WI38 (cell line): Measurements from ENCODE around the gene HECW1.

Source experiments
- H3K4me3 ChIP-seq: 2 replicates; pipeline ENCODE4 v1.5.1; 2011; ENCODE audit warnings: low read depth, mild to moderate bottlenecking, control low read depth, low read length
- TF ChIP-seq, protein P1 (sequence below): IDR thresholded peaks from 2 replicates; pipeline ENCODE4 v1.5.1; 2012; ENCODE audit warnings: low read depth, mild to moderate bottlenecking, control low read depth, low read length

The HECW1 gene

DNA sequence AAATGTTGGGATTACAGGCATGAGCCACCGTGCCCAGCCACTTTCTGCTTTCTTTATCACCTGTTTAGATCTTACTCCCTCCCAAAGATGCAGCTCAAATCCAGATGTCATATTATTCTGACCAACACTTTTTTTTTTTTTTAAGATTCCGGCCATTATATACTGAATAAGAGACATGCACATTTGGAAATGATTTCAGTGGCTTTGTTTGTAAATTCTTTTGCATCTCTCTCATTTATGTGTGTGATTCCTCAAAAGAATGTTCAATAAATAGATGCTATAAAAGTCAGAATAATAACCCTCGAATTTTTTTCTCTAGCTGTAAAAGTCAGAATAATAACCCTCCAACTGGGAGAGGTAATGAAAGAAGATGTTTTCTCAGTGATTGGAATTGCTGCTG lies 25.4 kb downstream of the HECW1 start:
- TF ChIP-seq, protein P1, sequence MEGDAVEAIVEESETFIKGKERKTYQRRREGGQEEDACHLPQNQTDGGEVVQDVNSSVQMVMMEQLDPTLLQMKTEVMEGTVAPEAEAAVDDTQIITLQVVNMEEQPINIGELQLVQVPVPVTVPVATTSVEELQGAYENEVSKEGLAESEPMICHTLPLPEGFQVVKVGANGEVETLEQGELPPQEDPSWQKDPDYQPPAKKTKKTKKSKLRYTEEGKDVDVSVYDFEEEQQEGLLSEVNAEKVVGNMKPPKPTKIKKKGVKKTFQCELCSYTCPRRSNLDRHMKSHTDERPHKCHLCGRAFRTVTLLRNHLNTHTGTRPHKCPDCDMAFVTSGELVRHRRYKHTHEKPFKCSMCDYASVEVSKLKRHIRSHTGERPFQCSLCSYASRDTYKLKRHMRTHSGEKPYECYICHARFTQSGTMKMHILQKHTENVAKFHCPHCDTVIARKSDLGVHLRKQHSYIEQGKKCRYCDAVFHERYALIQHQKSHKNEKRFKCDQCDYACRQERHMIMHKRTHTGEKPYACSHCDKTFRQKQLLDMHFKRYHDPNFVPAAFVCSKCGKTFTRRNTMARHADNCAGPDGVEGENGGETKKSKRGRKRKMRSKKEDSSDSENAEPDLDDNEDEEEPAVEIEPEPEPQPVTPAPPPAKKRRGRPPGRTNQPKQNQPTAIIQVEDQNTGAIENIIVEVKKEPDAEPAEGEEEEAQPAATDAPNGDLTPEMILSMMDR, result no peak
- no peak overlapping the region for H3K4me3 ChIP-seq

DNA sequence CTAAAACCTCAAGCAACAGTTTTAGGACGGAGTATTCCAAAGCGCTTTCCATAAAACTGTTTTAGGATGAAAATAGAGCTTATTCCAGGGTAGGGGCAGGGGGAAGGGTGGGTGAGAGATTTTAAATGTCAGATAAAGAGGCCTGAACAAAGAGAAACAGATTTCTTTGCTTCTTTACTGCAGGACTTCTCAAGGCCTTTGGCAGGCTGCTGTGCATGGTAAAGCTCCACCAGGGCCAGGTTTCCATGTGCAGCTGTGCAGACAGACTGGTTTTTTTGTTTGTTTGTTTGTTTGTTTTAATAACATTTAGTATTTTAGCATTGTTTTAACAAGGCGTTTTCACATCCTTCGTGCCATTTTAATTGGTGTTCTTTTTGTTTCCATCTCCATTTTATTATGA lies 26.3 kb downstream of the HECW1 start:
- TF ChIP-seq, protein P1, result no peak
- H3K4me3 ChIP-seq, result no peak overlapping the region

DNA sequence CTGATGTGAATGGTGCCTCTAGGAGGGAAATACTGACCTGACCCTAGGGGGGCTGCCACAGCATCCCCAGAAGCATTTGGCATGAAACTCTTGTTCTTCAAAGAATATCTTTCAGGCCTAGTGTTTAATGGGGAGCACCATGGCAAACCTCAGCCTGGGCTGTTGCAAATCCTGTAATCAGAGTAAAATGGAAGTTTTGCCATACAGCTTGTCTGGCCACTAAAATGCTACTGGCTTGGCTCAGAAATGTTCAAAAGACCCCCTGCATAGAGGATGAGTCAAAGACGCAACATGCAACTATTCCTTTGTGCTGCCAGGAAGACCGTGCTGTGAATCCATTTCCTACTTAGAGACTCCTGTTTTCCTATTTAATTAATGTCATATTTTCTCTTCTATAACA lies 26.7 kb downstream of the HECW1 start:
- H3K4me3 ChIP-seq, result no peak overlapping the region
- TF ChIP-seq, protein P1, result no peak

DNA sequence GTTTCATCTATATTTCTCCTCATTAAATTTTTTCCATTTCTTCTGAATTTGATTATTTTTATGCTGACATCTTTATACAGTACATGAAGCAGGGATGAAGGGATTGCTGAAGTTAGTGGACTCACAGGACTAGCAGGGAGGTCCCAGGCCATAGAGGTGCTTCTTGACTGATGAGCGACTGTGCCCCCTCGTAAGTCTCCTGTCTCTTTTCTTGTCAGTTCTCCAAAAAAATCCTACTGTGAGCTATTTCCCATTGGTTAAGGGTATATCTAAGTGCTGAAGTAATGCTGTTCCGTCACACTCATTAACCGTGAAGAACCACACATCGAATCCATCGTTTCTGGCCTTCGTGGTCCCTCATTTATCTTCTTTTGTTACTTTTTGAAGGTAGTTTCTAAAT lies 27.7 kb downstream of the HECW1 start:
- H3K4me3 ChIP-seq, result no peak overlapping the region
- TF ChIP-seq, protein P1, result no peak

DNA sequence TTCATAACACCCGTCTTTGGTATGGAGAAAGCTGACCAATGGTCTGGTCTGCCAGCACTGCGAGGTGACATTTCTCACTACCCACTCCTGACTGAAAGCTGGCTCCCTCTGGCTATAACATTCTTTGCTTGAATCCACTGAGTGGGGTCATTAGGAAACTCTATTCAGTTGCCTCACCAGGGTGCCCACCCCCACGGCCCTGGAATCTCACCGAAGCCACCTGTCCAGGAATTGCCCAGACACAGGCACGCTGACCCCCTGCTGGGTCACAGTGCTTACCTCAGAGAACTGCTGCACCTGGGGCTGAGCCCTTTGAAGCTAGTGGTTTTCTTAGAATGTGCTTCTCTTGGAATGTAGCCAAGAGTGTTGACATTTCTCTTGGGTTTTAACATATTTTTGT lies 28.6 kb downstream of the HECW1 start:
- TF ChIP-seq, protein P1, result no peak
- no peak overlapping the region for H3K4me3 ChIP-seq

DNA sequence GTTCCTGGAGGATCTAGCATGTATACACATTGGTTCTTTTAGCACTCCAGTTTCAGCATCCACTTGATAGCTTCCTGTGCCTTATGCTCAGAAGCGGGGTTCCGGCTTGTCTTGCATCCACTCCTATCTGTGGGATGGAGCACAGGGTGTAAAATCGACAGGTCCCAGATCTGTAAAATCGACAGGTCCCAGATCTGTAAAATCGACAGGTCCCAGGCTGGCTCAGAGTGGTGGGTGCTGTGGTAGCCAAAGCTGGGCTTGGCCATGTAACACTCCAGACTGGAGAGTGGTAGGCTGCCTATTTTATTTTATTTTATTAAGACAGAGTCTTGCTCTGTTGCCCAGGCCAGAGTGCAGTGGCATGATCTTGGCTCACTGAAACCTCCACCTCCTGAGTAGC lies 30.3 kb downstream of the HECW1 start:
- TF ChIP-seq, protein P1, result no peak
- H3K4me3 ChIP-seq, result no peak overlapping the region

DNA sequence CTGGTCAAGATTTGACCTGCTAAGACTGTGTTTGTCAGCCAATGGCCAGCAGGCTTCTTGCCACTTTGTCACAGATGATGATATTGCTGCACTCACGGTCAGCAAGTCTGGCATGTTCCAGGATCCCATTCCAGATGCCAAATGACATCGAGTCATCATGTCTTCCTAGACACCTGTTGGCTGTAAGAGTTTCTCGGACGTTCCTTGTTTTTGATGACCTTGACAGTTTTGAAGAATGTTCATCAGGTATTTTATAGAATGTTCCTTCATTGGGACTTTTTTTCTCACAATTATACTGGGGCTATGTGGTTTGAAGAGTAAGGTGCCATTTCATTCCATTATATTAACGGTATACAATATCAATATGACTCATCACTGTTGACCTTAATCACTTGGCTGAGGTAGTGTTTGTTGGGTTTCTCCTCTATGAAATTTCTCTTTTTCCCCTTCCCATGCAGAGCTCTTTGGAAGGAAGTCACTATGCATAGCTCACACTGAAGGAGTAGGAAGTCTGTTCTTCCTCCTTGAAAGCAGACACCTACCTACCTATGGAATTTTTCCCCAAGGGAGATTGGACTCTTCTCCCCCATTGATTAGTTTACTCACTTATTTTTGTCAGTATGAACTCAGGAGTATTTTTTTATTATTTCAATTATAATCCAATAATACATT lies 31.6 kb downstream of the HECW1 start:
- no peak overlapping the region for H3K4me3 ChIP-seq
- TF ChIP-seq, protein P1, result no peak
